Ishikawa (cell line): ENCODE measurements around the gene ZNF567.

Experiments
- CEBPB ChIP-seq: IDR thresholded peaks from 2 replicates; pipeline ENCODE4 v1.6.1; 2012
- EP300 ChIP-seq: IDR thresholded peaks from 2 replicates; pipeline ENCODE4 v1.6.1; 2012; ENCODE audit warnings: borderline replicate concordance
- FOXM1 ChIP-seq: IDR thresholded peaks from 2 replicates; pipeline ENCODE4 v1.6.1; 2012; ENCODE audit warnings: low read depth, borderline replicate concordance
- NFIC ChIP-seq: IDR thresholded peaks from 2 replicates; pipeline ENCODE4 v1.6.1; 2012
- RAD21 ChIP-seq: IDR thresholded peaks from 2 replicates; pipeline ENCODE4 v1.6.1; 2012; ENCODE audit warnings: low read depth
- REST ChIP-seq: IDR thresholded peaks from 2 replicates; pipeline ENCODE4 v1.6.1; 2012; ENCODE audit warnings: low read depth, mild to moderate bottlenecking
- TEAD4 ChIP-seq: IDR thresholded peaks from 2 replicates; pipeline ENCODE4 v1.6.1; 2012
- YY1 ChIP-seq: IDR thresholded peaks from 2 replicates; pipeline ENCODE4 v1.6.1; 2012; ENCODE audit warnings: low read depth

DNA sequence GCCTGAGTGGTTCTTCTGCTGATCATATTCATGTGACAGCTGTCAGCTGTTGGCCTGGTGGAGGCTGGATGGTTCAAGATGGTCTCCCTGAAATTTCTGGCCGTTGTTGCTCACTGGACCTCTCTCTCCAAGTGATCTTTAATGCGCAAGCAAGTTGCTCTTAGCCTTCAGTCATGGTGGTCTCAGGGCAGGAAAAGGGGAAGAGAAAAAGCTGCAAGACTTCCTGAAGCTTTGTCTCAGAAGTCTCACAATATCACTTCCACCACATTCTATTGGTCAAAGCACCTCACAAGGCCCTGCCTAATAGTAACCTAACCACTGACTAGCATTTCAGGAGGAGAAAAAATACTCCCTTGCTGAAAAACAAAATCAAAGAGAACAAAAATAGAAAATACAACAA is 1.6 kb upstream of the ZNF567 start:
- TF ChIP-seq YY1 (no peak), TEAD4 (no peak), RAD21 (no peak), REST (no peak), EP300 (no peak), FOXM1 (no peak), NFIC (no peak), CEBPB (no peak)
